OCI-M2 (cell line): ENCODE data around the gene TMIGD2.
"Not testable (repeated sequence)": the region's sequence is repeated elsewhere in the genome, so short reads cannot be mapped to it uniquely, and the experiment has no call there.

Source experiments
- DNase-seq: peaks from one replicate; lab custom pipeline; 2025; ENCODE audit not compliant: unreplicated experiment; lab: John Stamatoyannopoulos, UW

TMIGD2 gene

DNA sequence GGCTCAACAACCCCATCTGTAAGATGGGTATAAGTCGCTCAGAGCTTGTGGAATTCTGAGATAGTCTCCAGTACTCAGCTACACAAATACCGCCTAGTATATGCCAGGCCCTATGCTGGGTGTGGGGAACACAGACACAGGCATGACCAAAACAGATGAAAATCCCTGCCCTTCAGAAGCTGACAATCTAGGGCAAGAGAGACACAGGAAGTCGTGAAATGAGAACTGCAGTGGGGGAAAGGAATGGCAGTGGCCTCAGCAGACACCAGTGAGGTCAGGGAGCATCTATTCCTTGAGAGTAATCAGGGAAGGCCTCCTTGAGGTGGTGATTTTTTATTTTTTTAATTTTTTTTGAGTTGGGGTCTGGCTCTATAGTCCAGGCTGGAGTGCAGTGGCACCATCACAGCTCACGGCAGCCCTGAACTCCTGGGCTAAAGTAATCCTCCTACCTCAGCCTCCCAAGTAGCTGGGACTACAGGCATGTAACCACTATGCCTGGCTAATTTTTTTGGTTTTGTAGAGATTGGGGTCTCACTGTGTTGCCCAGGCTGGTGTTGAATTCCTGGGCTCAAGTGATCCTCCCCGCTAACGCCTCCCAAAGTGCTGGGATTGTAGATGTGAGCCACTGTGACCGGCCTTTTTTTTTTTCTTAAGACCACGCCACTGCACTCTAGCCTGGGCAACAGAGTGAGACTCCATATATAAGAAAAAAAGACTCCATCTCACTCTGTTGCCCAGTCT, 3.2 kb downstream of the TMIGD2 start:
- DNase-seq = no peak

DNA sequence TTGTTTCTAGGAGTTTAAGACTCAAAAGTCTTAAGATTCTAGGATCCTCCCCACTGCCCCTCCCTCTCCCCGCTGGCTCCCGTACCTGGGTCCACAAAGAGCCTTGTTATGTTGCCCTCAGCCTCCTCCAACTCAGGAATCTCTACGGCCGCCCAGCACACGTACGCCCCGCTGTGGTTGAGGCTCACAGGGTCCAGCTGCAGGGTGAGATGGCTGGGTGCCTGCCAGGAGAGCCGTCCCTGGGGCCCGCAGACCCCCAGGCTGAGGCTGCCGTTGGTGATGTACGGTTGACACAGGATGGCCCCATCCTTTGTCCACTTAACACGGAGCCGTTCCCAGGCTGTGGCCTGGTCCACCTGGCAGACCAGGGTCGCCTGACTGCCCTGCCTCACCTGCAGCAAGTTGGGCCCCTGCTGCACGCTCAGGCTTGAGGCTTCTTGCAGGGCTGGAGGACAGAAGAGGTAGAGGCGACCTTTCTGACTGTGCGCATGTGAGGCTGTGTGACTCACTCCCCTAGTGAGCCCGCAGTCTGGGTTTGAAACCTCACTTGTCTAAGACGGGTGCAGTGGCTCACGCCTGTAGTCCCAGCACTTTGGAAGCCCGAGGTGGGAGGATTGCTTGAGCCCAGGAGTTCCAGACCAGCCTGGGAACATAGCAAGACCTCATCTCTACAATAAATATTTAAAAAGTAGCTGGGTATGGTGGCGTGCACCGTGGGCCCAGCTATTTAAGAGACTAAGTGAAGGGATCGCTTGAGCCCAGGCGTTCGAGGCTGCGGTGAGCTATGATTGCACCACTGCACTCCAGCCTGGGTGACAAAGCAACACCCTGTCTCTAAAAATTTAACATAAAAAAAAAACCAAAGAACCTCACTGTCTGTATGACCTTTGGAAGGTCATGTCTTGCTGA, 4.0 kb downstream of the TMIGD2 start:
- DNase-seq = no peak

DNA sequence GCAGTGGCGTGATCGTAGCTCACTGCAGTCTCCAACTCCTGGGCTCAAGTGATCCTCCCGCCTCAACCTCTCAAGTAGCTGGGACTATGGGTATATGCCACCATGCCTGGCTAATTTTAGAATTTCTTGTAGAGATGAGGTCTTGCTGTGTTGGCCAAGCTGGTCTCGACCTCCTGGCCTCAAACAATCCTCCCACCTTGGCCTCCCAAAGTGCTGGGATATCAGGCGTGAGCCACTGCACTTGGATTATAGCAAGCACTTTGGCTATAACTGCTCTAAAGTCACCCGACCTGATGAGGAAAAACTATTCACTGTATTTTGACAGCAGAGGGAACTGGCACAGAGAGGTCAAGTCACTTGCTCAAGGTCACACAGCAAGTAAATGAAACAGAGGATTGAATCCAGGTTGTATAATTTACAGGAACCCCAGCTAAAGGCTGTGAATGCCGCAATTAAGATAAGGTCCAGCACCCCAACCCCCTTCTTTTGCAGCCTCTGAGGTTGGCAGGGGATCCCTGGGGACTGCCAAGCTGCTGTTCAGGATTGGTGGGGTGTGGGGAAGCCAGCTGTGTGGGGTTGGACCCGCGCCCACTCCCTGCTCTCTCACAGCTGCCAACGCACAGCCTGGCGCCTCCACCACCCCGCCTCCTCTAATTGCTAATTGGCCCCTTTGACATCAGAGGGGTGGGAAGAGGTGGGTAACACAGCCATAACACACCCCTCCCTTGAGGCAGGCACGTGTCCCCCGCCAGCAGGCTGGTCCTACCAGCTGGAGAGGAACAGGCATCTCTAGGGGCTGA, 6.0 kb downstream of the TMIGD2 start:
- DNase-seq = no peak

DNA sequence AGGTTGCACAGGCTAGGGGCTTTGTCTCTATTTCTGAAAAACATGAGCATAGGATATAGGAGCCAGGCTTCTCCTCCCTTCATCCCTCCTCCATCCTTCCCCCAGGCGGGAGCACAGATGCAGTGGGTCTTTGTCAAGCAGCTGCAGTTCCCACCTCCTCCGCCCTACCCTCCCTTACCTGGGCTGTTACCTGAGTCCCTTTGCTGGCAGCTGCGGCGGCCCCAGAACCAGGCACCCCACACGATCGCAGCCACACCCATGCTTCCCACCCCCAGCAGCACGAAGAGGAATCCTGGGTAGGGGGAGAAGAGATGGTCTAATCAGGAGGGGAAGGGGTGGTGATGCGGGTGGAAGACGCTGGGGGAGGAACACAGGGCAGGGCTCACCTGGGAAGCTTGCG, 7.8 kb downstream of the TMIGD2 start:
- no peak for DNase-seq

DNA sequence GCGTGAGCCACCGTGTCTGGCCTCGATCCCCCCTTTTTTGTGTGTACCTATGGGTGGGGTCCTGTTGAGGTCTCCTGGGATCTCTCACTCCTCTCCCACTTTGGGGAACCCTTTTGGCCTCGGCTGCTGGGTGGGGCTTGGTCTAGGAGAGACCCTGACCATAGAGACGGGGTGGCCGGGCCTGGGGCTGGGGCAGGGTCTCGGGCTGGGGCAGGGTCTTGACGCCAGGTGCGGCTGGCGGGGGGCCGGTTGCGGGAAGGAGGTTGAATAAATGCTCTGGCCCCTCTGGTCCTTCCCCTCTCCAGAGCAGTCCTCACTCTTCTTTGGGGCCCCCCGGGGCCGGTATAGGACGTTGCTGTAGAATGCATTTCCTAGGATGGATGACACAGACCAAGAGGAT, 9.7 kb downstream of the TMIGD2 start:
- DNase-seq = no peak

DNA sequence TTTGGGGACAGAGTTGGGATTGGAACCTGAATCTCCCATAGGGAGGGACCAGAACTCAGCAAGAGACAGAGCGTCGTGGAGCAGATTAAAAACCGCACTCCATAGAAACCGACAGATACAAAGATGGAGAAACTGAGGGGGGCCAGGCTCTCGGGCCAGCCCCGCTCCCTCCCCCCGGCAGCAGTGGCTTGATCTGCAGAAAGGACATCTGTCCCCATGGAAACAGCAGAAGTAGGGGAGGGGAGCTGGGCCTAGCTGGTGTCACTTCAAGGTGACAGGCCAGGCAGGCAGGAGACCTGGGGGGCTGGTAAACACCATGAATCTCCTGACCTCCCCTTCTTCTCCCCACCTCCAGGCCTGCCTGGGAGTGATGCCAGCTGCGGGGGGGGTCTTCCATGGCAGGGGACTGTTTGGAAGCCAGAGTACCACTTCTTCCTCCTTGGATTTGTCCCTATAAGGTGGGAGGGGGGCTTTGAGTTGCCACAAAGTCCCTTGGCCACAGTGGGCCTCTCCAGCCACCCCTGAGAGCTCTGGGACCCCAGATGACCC, 10.9 kb downstream of the TMIGD2 start:
- DNase-seq = no peak

DNA sequence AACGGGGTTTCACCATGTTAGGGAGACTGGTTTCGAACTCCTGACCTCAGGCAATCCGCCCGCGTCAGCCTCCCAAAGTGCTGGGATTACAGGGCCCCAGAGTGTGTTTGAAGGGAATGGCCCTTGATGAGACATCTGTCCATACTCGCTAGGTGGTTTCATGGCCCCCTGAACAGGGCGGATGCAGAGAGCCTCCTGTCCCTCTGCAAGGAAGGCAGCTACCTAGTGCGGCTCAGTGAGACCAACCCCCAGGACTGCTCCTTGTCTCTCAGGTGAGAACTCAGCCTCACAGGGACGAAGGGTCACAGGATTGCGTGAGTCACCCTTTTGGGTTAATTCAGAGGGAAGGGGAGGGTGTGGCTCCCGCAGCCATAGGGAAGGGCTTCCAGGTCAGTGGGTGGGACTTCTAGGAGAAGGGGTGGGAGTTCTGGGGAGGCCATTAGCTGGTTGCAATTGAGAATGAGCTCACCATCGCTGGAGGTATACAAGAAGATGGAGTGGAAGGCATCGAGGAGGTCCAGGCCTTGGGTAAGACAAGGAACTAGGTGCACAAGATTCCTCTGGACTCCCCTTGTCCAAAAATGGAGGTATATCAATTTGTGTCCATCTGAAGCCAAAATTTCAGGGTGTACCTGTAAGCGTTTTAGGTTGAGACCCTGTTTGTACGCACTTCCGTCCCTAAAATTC, 14.0 kb downstream of the TMIGD2 start:
- no peak for DNase-seq

GRCh38 chr19:4286141-4286540, 16.0 kb downstream of the TMIGD2 start:
- DNase-seq = not testable (repeated sequence)

DNA sequence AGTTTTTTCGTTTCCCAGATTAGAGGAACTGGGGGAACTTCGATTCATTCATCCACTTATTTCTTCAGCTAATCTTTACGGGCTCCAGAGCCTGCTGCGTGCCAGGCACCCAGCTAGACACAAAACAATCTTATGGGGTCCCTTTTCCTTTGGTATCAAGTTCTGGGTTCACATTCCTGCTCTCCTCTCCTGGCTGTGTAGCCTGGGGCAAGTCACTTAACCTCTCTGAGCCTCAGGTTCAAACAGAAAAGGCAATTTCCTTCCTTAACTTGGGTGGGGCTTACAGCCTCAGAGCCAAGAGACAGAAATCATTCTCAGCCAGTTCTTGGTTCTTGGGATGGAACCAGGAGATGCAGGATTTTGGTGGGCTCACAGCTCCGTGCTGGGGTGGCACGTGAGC, 17.2 kb downstream of the TMIGD2 start:
- no peak for DNase-seq

GRCh38 chr19:4284176-4284958, 17.8 kb downstream of the TMIGD2 start:
- no peak for DNase-seq

DNA sequence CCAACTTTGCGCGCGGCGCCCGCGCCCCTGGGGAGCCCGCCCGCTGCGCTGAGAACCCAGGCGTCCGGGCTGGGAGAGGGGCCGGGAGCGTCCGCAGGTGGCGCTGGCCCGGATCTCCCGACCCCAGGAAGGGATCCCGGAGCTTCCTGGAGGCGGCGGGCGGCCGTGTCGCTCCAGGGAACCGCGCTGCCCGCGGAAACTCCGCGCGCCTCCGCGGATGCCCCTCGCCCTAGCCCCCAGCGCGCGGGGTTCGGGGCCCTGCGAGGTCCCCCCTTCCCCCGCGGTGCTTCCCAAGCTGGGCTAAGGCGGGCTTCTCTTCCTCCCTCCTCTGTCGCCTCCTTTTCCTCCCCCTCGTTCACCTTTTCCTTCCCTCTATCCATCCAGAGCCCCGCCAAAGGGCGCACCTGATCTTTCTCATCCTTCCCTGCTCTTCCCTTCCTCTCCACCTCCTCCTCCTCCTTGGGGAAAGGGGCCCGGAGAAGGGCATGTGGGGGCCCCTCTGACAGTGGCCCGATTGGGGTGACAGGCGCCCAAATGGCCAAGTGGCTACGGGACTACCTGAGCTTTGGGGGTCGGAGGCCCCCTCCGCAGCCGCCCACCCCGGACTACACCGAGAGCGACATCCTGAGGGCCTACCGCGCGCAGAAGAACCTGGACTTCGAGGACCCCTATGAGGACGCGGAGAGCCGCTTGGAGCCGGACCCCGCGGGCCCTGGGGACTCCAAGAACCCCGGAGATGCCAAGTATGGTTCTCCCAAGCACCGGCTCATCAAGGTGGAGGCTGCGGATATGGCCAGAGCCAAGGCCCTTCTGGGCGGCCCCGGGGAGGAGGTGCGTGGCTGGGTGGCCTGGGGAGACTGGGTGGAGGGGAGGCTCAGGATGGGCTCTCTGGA, 22.4 kb downstream of the TMIGD2 start:
- DNase-seq = no peak

DNA sequence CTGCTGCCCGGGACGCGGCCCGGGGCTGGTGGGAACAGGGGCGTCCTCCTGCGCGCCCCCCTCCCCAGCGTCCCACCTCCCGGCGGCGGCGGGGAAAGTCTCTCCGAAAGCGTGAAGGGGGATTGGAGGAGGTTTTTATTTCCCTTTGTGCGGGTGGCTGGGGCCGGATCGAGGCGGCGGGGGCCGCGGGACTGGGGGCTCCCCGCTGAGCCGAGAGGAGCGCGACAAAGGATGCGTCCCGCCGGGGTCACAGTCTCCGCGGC, 23.0 kb downstream of the TMIGD2 start:
- DNase-seq = no peak

- no peak for DNase-seq
These were observed 23.5 kb downstream of the TMIGD2 start, which contains the start of gene SHD for GRCh38 chr19:4278419-4279266. SHD (plus strand) TSS chr19:4279266; CDS start chr19:4280064, 798 bp downstream.

- DNase-seq = no peak
These were observed 24.2 kb downstream of the TMIGD2 start for GRCh38 chr19:4278010-4278409.

DNA sequence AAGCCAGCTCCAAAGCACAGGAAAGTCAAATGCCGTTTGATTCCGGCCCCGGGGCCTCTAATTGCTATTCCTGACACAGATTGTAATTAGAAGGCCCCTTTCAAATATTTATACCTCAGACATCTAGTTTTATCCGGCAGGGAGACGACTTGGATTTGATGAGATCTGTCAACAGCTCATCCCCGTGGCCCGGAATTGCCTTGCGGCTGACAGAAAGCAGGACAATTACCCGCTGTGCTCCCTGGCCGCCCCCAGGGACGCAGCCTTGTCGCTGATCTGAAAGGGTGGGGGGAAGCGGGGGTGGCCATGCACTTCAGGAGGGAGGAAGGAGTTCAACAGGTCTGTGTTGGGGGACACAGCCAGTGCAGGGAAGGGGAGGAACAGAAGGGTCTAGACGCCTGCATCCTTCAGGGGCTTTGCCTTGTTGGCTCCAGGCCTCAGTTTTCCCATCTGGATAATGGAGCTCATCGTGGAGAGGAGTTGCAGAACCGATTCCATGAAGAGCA, 24.9 kb downstream of the TMIGD2 start:
- no peak for DNase-seq

DNA sequence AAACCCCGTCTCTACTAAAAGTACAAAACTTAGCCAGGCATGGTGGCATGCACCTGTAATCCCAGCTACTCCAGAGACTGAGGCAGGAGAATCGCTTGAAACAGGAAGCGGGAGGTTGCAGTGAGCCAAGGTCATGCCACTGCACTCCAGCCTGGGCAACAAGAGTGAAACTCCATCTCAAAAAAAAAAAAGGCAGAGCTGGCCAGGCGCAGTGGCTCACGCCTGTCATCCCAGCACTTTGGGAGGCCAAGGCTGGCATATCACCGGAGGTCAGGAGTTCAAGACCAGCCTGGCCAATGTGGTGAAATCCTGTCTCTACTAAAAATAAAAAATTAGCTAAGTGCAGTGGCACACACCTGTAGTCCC, 27.9 kb downstream of the TMIGD2 start:
- DNase-seq = not testable (repeated sequence)

- no peak for DNase-seq
These were observed 29.3 kb downstream of the TMIGD2 start for GRCh38 chr19:4272894-4273293.
